HepG2 (cell line): ENCODE measurements around the gene SULT1B1. TPM values are rescaled to one million over a fixed set of nuclear protein-coding genes. Genes with fewer than 3 reads are reported as not detected.
A peak's percentile ranks its signal among the peaks of the same experiment; 100 is the strongest.

Experiments used
- CBX1 ChIP-seq: IDR thresholded peaks from one replicate; pipeline ENCODE4 v1.6.1; 2016; ENCODE audit warnings: antibody characterized with exemption, low read depth
- EP300 ChIP-seq, 3 experiments: sonication (generic) in 1 of 3; formaldehyde crosslinking in 1 of 3; IDR thresholded peaks; 2 replicates each; pipeline versions ENCODE4 v1.5.1 to v1.6.1; 2011 to 2020; ENCODE audit warnings: low read depth in 2 of 3, low read length in 2 of 3, borderline replicate concordance in 1 of 3, improper control_type of control experiment in 1 of 3, mild to moderate bottlenecking in 1 of 3, missing genetic modification reagents in 1 of 3, moderate library complexity in 1 of 3
- GZF1 ChIP-seq: sonication (generic); formaldehyde crosslinking; IDR thresholded peaks from 2 replicates; pipeline ENCODE4 v1.5.1; 2020; ENCODE audit warnings: mild to moderate bottlenecking, missing genetic modification reagents
- HOXA3 ChIP-seq: sonication (generic); formaldehyde crosslinking; IDR thresholded peaks from 2 replicates; pipeline ENCODE4 v1.5.0; 2020; ENCODE audit warnings: missing genetic modification reagents
- HOXA9 ChIP-seq: sonication (generic); formaldehyde crosslinking; IDR thresholded peaks from 2 replicates; pipeline ENCODE4 v1.8.1; 2022; ENCODE audit warnings: missing genetic modification reagents, mild to moderate bottlenecking, moderate library complexity, borderline replicate concordance
- MAFK ChIP-seq, 2 experiments: IDR thresholded peaks in 1 of 2; conservative IDR thresholded peaks in 1 of 2; 2 replicates each; pipeline ENCODE4 v1.6.1; 2011; ENCODE audit warnings: improper control_type of control experiment in 2 of 2, low read length in 2 of 2
- MEIS2 ChIP-seq: sonication (generic); formaldehyde crosslinking; IDR thresholded peaks from 2 replicates; pipeline ENCODE4 v1.9.0; 2021; ENCODE audit warnings: mild to moderate bottlenecking, missing genetic modification reagents
- NPAS2 ChIP-seq: sonication (generic); formaldehyde crosslinking; IDR thresholded peaks from 2 replicates; pipeline ENCODE4 v1.8.0; 2022; ENCODE audit warnings: mild to moderate bottlenecking, missing genetic modification reagents, borderline replicate concordance
- NR3C1 ChIP-seq: sonication (generic); formaldehyde crosslinking; IDR thresholded peaks from 2 replicates; pipeline ENCODE4 v1.4.0; 2020; ENCODE audit warnings: missing genetic modification reagents
- POLR2AphosphoS5 ChIP-seq: IDR thresholded peaks from 2 replicates; pipeline ENCODE4 v1.6.1; 2012; ENCODE audit warnings: low read depth, low read length
- ZC3H4 ChIP-seq: sonication (generic); formaldehyde crosslinking; IDR thresholded peaks from 2 replicates; pipeline ENCODE4 v1.4.0; 2020; ENCODE audit warnings: missing genetic modification reagents, borderline replicate concordance
- ZFP36L2 ChIP-seq: sonication (generic); formaldehyde crosslinking; IDR thresholded peaks from 2 replicates; pipeline ENCODE4 v1.4.0; 2020; ENCODE audit warnings: missing genetic modification reagents
- ZFP62 ChIP-seq: sonication (generic); formaldehyde crosslinking; IDR thresholded peaks from 2 replicates; pipeline ENCODE4 v1.4.0; 2020; ENCODE audit warnings: missing genetic modification reagents
- ZNF264 ChIP-seq: sonication (generic); formaldehyde crosslinking; IDR thresholded peaks from 2 replicates; pipeline ENCODE4 v1.4.0; 2020; ENCODE audit warnings: missing genetic modification reagents
- ZNF432 ChIP-seq: sonication (generic); formaldehyde crosslinking; IDR thresholded peaks from 2 replicates; pipeline ENCODE4 v1.5.0; 2020; ENCODE audit warnings: missing genetic modification reagents, mild to moderate bottlenecking, borderline replicate concordance
- ZNF441 ChIP-seq: sonication (generic); formaldehyde crosslinking; IDR thresholded peaks from 2 replicates; pipeline ENCODE4 v1.7.0; 2021; ENCODE audit warnings: missing genetic modification reagents, borderline replicate concordance
- polyA plus RNA-seq, 8 experiments: library from polyadenylated mRNA; depleted of rRNA in 3 of 8; stranded (reverse) in 7 of 8; unstranded in 1 of 8; fragments of >200 nt; fragmentation: Illumina TruSeq in 4 of 8; extraction: Trizol in 4 of 8; gene quantifications; 2 replicates each; pipeline versions ENCODE4 v1.2.1 to v1.2.3, GENCODE V29; 2011 to 2016; ENCODE audit warnings: low read depth in 4 of 8, missing spikeins in 1 of 8, mixed read lengths in 1 of 8; ENCODE audit not compliant: insufficient read depth in 1 of 8
- total RNA-seq, 5 experiments: library from RNA; depleted of rRNA; stranded (reverse); fragments of >200 nt; fragmentation: Illumina TruSeq; extraction: Trizol; gene quantifications; 2 replicates each; pipeline ENCODE4 v1.2.3, GENCODE V29; 2016; ENCODE audit warnings: low read depth in 1 of 5
- TF ChIP-seq, protein P1 (sequence below): sonication (generic); formaldehyde crosslinking; IDR thresholded peaks from 2 replicates; pipeline ENCODE4 v1.4.0; 2020; ENCODE audit warnings: missing genetic modification reagents
- TF ChIP-seq, protein P2 (sequence below): sonication (generic); formaldehyde crosslinking; IDR thresholded peaks from 2 replicates; pipeline ENCODE4 v1.9.0; 2021; ENCODE audit warnings: missing genetic modification reagents, mild to moderate bottlenecking, borderline replicate concordance
- TF ChIP-seq, protein P3 (sequence below): sonication (generic); formaldehyde crosslinking; IDR thresholded peaks from 2 replicates; pipeline ENCODE4 v1.4.0; 2020; ENCODE audit warnings: mild to moderate bottlenecking, missing genetic modification reagents, borderline replicate concordance

SULT1B1 gene
- total and polyA plus RNA-seq, 2 of the 13 experiments (the other 11 are each of a cell fraction or from before 2014, with no cell fraction given): 0.20 to 0.25 TPM

DNA sequence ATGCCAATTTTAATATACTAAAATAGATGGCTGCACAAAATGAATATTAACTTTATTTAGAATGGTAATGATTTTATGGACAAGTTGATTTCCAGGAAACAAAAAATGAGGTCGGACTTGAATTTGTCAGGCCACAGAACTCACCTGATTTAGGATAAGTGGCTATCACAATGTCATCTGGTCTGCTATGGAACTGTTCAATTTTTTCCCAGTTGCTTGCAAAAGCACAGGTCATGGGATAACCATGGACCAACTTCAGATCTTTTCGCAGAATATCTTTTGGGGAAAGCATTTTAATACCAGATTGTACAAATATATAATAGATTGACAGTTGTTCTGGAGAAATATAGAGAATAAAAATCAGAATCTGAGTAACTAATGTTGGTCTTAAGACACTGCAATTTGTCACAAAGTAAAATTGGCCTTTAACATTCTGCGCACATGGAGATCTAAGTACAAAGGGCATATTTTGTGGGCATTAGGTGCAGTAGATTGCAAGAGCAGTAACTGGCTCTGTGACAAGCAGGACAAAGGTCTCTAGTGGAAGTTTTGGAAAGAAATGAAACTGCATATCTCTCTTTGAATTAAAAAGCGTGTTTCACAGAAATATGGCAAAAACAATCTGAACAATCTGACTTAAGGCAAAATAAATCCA lies 5.4 kb downstream of the SULT1B1 start (continued):
- TF ChIP-seq, protein P1, sequence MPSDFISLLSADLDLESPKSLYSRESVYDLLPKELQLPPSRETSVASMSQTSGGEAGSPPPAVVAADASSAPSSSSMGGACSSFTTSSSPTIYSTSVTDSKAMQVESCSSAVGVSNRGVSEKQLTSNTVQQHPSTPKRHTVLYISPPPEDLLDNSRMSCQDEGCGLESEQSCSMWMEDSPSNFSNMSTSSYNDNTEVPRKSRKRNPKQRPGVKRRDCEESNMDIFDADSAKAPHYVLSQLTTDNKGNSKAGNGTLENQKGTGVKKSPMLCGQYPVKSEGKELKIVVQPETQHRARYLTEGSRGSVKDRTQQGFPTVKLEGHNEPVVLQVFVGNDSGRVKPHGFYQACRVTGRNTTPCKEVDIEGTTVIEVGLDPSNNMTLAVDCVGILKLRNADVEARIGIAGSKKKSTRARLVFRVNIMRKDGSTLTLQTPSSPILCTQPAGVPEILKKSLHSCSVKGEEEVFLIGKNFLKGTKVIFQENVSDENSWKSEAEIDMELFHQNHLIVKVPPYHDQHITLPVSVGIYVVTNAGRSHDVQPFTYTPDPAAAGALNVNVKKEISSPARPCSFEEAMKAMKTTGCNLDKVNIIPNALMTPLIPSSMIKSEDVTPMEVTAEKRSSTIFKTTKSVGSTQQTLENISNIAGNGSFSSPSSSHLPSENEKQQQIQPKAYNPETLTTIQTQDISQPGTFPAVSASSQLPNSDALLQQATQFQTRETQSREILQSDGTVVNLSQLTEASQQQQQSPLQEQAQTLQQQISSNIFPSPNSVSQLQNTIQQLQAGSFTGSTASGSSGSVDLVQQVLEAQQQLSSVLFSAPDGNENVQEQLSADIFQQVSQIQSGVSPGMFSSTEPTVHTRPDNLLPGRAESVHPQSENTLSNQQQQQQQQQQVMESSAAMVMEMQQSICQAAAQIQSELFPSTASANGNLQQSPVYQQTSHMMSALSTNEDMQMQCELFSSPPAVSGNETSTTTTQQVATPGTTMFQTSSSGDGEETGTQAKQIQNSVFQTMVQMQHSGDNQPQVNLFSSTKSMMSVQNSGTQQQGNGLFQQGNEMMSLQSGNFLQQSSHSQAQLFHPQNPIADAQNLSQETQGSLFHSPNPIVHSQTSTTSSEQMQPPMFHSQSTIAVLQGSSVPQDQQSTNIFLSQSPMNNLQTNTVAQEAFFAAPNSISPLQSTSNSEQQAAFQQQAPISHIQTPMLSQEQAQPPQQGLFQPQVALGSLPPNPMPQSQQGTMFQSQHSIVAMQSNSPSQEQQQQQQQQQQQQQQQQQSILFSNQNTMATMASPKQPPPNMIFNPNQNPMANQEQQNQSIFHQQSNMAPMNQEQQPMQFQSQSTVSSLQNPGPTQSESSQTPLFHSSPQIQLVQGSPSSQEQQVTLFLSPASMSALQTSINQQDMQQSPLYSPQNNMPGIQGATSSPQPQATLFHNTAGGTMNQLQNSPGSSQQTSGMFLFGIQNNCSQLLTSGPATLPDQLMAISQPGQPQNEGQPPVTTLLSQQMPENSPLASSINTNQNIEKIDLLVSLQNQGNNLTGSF (CRISPR knock-in tag): no peak
- TF ChIP-seq GZF1 (no peak), ZNF441 (CRISPR knock-in tag) (no peak), EP300 (IDR thresholded peaks at IDR 0.05; ENCODE audit: low read depth in 2 of 2, low read length in 2 of 2) (peak in 1 of 2 experiments; percentile 49; a peak in 1 of 4 replicates), EP300 (CRISPR knock-in tag; IDR thresholded peaks at IDR 0.05; ENCODE audit: borderline replicate concordance) (no peak), ZNF432 (CRISPR knock-in tag) (no peak), HOXA3 (CRISPR knock-in tag) (peak; percentile 35; the same call in 1 of the 2 replicates), MEIS2 (CRISPR knock-in tag) (no peak), ZNF264 (CRISPR knock-in tag) (0 out of 2 replicates have a peak, but pooled peaks have one; percentile 28), MAFK (conservative IDR thresholded peaks at IDR 0.05 in 1 of 2, IDR thresholded peaks at IDR 0.05 in 1 of 2; ENCODE audit: low read length in 2 of 2) (no peak), ZFP62 (CRISPR knock-in tag) (no peak), ZC3H4 (CRISPR knock-in tag) (no peak), HOXA9 (no peak), NPAS2 (CRISPR knock-in tag) (no peak), CBX1 (no peak), POLR2AphosphoS5 (no peak), NR3C1 (CRISPR knock-in tag) (no peak), ZFP36L2 (CRISPR knock-in tag) (no peak)
- TF ChIP-seq, protein P2, sequence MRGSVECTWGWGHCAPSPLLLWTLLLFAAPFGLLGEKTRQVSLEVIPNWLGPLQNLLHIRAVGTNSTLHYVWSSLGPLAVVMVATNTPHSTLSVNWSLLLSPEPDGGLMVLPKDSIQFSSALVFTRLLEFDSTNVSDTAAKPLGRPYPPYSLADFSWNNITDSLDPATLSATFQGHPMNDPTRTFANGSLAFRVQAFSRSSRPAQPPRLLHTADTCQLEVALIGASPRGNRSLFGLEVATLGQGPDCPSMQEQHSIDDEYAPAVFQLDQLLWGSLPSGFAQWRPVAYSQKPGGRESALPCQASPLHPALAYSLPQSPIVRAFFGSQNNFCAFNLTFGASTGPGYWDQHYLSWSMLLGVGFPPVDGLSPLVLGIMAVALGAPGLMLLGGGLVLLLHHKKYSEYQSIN (CRISPR knock-in tag): no peak
- TF ChIP-seq, protein P3, sequence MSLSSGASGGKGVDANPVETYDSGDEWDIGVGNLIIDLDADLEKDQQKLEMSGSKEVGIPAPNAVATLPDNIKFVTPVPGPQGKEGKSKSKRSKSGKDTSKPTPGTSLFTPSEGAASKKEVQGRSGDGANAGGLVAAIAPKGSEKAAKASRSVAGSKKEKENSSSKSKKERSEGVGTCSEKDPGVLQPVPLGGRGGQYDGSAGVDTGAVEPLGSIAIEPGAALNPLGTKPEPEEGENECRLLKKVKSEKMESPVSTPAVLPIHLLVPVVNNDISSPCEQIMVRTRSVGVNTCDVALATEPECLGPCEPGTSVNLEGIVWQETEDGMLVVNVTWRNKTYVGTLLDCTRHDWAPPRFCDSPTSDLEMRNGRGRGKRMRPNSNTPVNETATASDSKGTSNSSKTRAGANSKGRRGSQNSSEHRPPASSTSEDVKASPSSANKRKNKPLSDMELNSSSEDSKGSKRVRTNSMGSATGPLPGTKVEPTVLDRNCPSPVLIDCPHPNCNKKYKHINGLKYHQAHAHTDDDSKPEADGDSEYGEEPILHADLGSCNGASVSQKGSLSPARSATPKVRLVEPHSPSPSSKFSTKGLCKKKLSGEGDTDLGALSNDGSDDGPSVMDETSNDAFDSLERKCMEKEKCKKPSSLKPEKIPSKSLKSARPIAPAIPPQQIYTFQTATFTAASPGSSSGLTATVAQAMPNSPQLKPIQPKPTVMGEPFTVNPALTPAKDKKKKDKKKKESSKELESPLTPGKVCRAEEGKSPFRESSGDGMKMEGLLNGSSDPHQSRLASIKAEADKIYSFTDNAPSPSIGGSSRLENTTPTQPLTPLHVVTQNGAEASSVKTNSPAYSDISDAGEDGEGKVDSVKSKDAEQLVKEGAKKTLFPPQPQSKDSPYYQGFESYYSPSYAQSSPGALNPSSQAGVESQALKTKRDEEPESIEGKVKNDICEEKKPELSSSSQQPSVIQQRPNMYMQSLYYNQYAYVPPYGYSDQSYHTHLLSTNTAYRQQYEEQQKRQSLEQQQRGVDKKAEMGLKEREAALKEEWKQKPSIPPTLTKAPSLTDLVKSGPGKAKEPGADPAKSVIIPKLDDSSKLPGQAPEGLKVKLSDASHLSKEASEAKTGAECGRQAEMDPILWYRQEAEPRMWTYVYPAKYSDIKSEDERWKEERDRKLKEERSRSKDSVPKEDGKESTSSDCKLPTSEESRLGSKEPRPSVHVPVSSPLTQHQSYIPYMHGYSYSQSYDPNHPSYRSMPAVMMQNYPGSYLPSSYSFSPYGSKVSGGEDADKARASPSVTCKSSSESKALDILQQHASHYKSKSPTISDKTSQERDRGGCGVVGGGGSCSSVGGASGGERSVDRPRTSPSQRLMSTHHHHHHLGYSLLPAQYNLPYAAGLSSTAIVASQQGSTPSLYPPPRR (CRISPR knock-in tag): no peak
